AG10803 (cell line): ENCODE measurements around the gene TNFAIP8.

Source experiments
- DNase-seq: peaks from one replicate; pipeline ENCODE4 v3.0.0; 2010; ENCODE audit warnings: low read depth
- H3K4me3 ChIP-seq: 2 replicates; pipeline ENCODE4 v1.5.1; 2011; ENCODE audit warnings: mild to moderate bottlenecking, low read length, control low read depth
- CTCF ChIP-seq: conservative IDR thresholded peaks from 2 replicates; pipeline ENCODE4 v1.5.1; 2011; ENCODE audit warnings: mild to moderate bottlenecking, low read length, control low read depth, inconsistent platforms

TNFAIP8 gene

GRCh38 chr5:119313658-119314605, 41.9 kb upstream of the TNFAIP8 start:
- no peak for DNase-seq
- H3K4me3 ChIP-seq = no peak overlapping the region
- TF ChIP-seq CTCF = no peak

GRCh38 chr5:119315516-119315949, 40.3 kb upstream of the TNFAIP8 start:
- H3K4me3 ChIP-seq = no peak overlapping the region
- peak; percentile 32 for DNase-seq
- TF ChIP-seq CTCF = peak; percentile 47

- H3K4me3 ChIP-seq = no peak overlapping the region
- no peak for TF ChIP-seq CTCF
- no peak for DNase-seq
Measured at GRCh38 chr5:119316086-119316485, 39.7 kb upstream of the TNFAIP8 start.

GRCh38 chr5:119316906-119317305, 38.9 kb upstream of the TNFAIP8 start:
- no peak for DNase-seq
- no peak overlapping the region for H3K4me3 ChIP-seq
- TF ChIP-seq CTCF = no peak

- no peak overlapping the region for H3K4me3 ChIP-seq
- no peak for DNase-seq
- TF ChIP-seq CTCF = no peak
Measured at GRCh38 chr5:119318256-119318894, 37.4 kb upstream of the TNFAIP8 start.

GRCh38 chr5:119319401-119319800, 36.4 kb upstream of the TNFAIP8 start:
- no peak for DNase-seq
- TF ChIP-seq CTCF = no peak
- H3K4me3 ChIP-seq = no peak overlapping the region
